Mammary epithelial cell (primary cell): ENCODE measurements around the gene AP1S3.

Experiments used
- CTCF ChIP-seq, 2 donors: IDR thresholded peaks in 1 of 2; conservative IDR thresholded peaks in 1 of 2; 2 replicates each; pipeline ENCODE4 v1.5.1; 2011 to 2012; ENCODE audit warnings: inconsistent platforms in 2 of 2, low read length in 2 of 2, mild to moderate bottlenecking in 2 of 2, control low read depth in 1 of 2, low read depth in 1 of 2; ENCODE audit not compliant: insufficient read depth in 1 of 2; ENCODE audit errors: extremely low read depth in 1 of 2
- EZH2 ChIP-seq: IDR thresholded peaks from 2 replicates; pipeline ENCODE4 v1.6.1; 2012; ENCODE audit warnings: low read length, inconsistent platforms, borderline replicate concordance

- TF ChIP-seq CTCF (conservative IDR thresholded peaks at IDR 0.05 in 1 of 2, IDR thresholded peaks at IDR 0.05 in 1 of 2; ENCODE audit: extremely low read depth in 1 of 2, insufficient read depth in 1 of 2, low read depth in 1 of 2, low read length in 2 of 2) (no peak), EZH2 (no peak)
Observed at GRCh38 chr2:223853425-223853837, 16.0 kb upstream of the AP1S3 start.
